Measurements from ENCODE around the gene TRAF2. TPM values are rescaled to one million over a fixed set of nuclear protein-coding genes. Genes with fewer than 3 reads are reported as not detected.

TRAF2 gene
- total and polyA plus RNA-seq, 2 of the 13 experiments (the other 11 are each of a cell fraction or from before 2014, with no cell fraction given), result 12.4 to 13.6 TPM

DNA sequence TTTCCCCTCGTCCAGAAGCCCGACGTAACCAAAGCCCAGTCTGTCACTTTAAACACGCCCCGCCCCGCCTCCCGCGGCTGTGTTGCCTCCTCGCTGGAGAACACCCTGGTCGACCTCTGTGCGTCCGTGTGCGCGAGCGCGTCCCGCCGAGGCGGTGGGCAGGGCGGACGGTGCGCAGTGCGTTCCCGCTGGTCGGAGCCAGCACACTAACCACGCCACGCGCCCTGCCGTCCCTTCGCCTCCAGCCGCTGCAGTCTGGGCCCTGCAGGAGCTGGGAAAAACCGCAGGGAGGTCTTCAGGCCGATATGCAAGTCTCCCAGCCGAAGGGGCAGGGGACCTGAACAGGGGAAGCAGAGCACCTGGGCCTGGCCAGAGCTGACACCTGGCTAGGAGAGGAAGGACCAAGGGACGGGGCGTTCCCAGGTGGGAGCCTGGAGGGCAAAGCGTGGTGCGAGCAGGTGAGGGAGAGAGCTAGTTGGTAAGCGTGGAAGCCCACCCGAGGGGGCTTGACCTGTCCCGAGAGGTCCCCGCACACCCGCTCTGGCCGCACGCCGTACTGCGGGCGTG, 38.4 kb upstream of the TRAF2 start (continued):
- TF ChIP-seq AGO1 (IDR thresholded peaks at IDR 0.05; ENCODE audit: low read depth, low read length, poor library complexity, severe bottlenecking) (peak; percentile 99), KDM2A (CRISPR knock-in tag; IDR thresholded peaks at IDR 0.05; ENCODE audit: borderline replicate concordance, low read depth) (peak; percentile 94), ZNF839 (CRISPR knock-in tag; IDR thresholded peaks at IDR 0.05; ENCODE audit: borderline replicate concordance) (peak; percentile 73; the same call in 1 of the 2 replicates), NR2C2 (CRISPR knock-in tag; IDR thresholded peaks at IDR 0.05; ENCODE audit: borderline replicate concordance) (peak; percentile 55; the same call in 1 of the 2 replicates), ZNF441 (CRISPR knock-in tag; IDR thresholded peaks at IDR 0.05; ENCODE audit: borderline replicate concordance) (0 out of 2 replicates have a peak, but pooled peaks have one; percentile 27), SMYD3 (CRISPR knock-in tag; IDR thresholded peaks at IDR 0.05) (peak; percentile 85; the same call in 1 of the 2 replicates), SP2 (CRISPR knock-in tag; IDR thresholded peaks at IDR 0.05) (peak; percentile 61; the same call in 1 of the 2 replicates), RAD51 (IDR thresholded peaks at IDR 0.05; ENCODE audit: borderline replicate concordance) (no peak), THYN1 (CRISPR knock-in tag; IDR thresholded peaks at IDR 0.05; ENCODE audit: borderline replicate concordance, low read depth) (0 out of 2 replicates have a peak, but pooled peaks have one; percentile 76), ZSCAN9 (CRISPR knock-in tag; IDR thresholded peaks at IDR 0.05; ENCODE audit: borderline replicate concordance) (no peak), ZNF792 (CRISPR knock-in tag; IDR thresholded peaks at IDR 0.05) (no peak), MEIS2 (CRISPR knock-in tag; IDR thresholded peaks at IDR 0.05) (peak; percentile 14; the same call in 1 of the 2 replicates), ZNF557 (CRISPR knock-in tag; IDR thresholded peaks at IDR 0.05) (0 out of 2 replicates have a peak, but pooled peaks have one; percentile 49), PAF1 (CRISPR knock-in tag; IDR thresholded peaks at IDR 0.05) (0 out of 2 replicates have a peak, but pooled peaks have one; percentile 15)
- TF ChIP-seq, protein P1, sequence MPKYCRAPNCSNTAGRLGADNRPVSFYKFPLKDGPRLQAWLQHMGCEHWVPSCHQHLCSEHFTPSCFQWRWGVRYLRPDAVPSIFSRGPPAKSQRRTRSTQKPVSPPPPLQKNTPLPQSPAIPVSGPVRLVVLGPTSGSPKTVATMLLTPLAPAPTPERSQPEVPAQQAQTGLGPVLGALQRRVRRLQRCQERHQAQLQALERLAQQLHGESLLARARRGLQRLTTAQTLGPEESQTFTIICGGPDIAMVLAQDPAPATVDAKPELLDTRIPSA (CRISPR knock-in tag; IDR thresholded peaks at IDR 0.05; ENCODE audit: borderline replicate concordance), result peak; percentile 69; the same call in 1 of the 2 replicates
- TF ChIP-seq, protein P2, sequence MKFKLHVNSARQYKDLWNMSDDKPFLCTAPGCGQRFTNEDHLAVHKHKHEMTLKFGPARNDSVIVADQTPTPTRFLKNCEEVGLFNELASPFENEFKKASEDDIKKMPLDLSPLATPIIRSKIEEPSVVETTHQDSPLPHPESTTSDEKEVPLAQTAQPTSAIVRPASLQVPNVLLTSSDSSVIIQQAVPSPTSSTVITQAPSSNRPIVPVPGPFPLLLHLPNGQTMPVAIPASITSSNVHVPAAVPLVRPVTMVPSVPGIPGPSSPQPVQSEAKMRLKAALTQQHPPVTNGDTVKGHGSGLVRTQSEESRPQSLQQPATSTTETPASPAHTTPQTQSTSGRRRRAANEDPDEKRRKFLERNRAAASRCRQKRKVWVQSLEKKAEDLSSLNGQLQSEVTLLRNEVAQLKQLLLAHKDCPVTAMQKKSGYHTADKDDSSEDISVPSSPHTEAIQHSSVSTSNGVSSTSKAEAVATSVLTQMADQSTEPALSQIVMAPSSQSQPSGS (CRISPR knock-in tag; IDR thresholded peaks at IDR 0.05), result peak; percentile 12; the same call in 1 of the 2 replicates
- TF ChIP-seq, protein P3, sequence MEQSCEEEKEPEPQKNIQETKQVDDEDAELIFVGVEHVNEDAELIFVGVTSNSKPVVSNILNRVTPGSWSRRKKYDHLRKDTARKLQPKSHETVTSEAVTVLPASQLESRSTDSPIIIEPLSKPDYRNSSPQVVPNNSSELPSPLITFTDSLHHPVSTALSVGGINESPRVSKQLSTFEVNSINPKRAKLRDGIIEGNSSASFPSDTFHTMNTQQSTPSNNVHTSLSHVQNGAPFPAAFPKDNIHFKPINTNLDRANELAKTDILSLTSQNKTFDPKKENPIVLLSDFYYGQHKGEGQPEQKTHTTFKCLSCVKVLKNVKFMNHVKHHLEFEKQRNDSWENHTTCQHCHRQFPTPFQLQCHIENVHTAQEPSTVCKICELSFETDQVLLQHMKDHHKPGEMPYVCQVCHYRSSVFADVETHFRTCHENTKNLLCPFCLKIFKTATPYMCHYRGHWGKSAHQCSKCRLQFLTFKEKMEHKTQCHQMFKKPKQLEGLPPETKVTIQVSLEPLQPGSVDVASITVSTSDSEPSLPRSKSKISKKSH (CRISPR knock-in tag; IDR thresholded peaks at IDR 0.05; ENCODE audit: borderline replicate concordance), result peak; percentile 86
- TF ChIP-seq, protein P4, sequence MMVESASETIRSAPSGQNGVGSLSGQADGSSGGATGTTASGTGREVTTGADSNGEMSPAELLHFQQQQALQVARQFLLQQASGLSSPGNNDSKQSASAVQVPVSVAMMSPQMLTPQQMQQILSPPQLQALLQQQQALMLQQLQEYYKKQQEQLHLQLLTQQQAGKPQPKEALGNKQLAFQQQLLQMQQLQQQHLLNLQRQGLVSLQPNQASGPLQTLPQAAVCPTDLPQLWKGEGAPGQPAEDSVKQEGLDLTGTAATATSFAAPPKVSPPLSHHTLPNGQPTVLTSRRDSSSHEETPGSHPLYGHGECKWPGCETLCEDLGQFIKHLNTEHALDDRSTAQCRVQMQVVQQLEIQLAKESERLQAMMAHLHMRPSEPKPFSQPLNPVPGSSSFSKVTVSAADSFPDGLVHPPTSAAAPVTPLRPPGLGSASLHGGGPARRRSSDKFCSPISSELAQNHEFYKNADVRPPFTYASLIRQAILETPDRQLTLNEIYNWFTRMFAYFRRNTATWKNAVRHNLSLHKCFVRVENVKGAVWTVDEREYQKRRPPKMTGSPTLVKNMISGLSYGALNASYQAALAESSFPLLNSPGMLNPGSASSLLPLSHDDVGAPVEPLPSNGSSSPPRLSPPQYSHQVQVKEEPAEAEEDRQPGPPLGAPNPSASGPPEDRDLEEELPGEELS (CRISPR knock-in tag; IDR thresholded peaks at IDR 0.05), result peak; percentile 43; the same call in 1 of the 2 replicates
- TF ChIP-seq, protein P5, sequence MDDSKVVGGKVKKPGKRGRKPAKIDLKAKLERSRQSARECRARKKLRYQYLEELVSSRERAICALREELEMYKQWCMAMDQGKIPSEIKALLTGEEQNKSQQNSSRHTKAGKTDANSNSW (CRISPR knock-in tag; IDR thresholded peaks at IDR 0.05; ENCODE audit: borderline replicate concordance), result no peak
- TF ChIP-seq, protein P6, sequence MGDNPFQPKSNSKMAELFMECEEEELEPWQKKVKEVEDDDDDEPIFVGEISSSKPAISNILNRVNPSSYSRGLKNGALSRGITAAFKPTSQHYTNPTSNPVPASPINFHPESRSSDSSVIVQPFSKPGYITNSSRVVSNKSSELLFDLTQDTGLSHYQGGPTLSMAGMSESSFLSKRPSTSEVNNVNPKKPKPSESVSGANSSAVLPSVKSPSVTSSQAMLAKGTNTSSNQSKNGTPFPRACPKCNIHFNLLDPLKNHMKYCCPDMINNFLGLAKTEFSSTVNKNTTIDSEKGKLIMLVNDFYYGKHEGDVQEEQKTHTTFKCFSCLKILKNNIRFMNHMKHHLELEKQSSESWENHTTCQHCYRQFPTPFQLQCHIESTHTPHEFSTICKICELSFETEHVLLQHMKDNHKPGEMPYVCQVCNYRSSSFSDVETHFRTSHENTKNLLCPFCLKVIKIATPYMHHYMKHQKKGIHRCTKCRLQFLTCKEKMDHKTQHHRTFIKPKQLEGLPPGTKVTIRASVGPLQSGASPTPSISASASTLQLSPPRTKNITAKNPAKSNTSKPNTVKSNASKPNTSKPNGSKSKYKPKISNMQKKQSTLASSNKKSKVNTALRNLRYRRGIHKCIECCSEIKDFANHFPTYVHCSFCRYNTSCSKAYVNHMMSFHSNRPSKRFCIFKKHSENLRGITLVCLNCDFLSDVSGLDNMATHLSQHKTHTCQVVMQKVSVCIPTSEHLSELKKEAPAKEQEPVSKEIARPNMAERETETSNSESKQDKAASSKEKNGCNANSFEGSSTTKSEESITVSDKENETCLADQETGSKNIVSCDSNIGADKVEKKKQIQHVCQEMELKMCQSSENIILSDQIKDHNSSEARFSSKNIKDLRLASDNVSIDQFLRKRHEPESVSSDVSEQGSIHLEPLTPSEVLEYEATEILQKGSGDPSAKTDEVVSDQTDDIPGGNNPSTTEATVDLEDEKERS (CRISPR knock-in tag; IDR thresholded peaks at IDR 0.05), result peak; percentile 83
